ENCODE measurements around the gene AK9.
"Not testable (repeated sequence)": the region's sequence is repeated elsewhere in the genome, so short reads cannot be mapped to it uniquely, and the experiment has no call there.

AK9 gene

DNA sequence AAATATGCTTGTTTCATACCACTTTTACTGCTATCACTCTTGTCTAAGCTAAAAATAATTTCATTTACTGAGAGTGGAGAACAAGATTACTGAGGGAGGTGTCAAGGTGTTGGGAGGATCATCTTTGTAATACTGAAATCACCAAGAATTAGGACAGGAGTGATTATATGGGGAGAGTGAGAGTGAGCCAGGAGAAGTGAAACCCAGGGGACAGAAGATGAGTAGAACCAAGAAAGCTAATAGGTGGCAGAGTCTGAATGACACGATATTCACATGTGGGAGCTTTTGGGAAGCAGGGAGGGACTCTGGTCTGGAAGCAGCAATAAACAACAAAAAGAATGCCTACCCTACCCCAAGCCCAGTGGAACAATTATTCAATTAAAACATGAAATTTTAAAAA, 58.6 kb downstream of the AK9 start:
- Histone ChIP-seq H3K27ac (no peak overlapping the region), H3K4me3 (no peak overlapping the region)

- no peak overlapping the region for H3K4me3 ChIP-seq
- no peak overlapping the region for H3K27ac ChIP-seq
These were observed 59.6 kb downstream of the AK9 start for GRCh38 chr6:109631403-109631802.

DNA sequence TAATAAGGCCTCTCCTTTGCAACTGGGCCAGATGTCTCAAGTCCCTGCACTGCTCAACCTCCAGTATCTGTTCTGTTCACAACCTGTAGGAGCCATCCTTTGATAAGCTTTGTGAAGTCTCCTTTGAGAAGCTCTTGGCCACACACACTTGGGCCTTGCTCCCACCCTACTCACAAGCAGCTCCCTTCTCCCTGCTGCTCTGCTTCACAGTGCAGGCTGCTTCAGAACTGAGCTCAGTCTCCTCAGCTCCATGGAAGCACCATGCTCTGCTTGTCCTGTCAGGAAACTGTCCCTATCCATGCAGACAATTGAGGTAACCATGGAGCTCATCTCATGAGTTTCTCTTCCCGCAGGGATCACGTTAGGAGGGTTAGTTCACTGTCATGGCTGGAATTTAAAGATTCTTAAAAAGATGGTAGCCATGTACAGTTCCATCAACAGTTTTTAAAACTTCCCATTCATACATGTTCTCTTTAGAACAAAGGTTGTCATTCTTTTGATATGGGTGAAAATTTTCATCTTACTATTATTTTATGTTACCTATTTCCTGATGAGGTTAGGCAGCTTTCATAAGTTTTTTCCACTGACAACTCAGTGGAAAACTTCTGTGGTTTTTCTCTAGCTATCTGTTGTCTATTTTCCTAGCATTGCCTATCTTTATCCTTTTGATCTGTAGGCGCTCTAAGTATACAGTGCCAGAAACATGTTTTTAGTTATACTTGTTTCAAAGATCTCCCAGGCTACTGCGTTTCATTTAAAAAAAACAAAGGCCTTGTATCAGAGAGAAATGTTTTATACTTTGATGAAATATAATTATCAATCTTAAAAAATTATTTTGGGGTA, 62.6 kb downstream of the AK9 start:
- Histone ChIP-seq H3K4me3 (no peak overlapping the region), H3K27ac (no peak overlapping the region)

GRCh38 chr6:109626311-109626710, 64.7 kb downstream of the AK9 start:
- H3K4me3 ChIP-seq: no peak overlapping the region

GRCh38 chr6:109625199-109625598, 65.8 kb downstream of the AK9 start:
- Histone ChIP-seq H3K4me3 (no peak overlapping the region), H3K27ac (no peak overlapping the region)

More at GRCh38 chr6:109626311-109626710, 64.7 kb downstream of the AK9 start:
- no peak overlapping the region for H3K27ac ChIP-seq

DNA sequence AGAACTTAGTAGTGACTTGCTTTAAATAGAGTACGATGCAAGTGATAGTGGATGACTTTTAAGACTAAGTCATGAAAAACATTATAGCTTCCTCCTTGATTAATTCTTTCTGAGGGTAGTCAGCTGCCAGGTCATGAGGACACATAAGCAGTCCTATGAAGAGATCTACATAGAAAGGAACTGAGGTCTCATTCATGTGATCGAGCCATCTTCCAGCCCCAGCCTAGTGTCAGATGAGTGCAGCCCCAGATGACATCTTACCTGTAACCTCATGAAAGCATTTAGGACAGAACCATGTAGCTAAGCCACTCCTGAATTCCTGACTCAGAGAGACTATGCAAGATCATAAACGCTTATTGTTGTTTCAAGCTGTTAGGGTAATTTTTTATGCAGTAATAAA, 67.7 kb downstream of the AK9 start:
- Histone ChIP-seq H3K27ac (no peak overlapping the region), H3K4me3 (no peak overlapping the region)

GRCh38 chr6:109612268-109612667, 78.7 kb downstream of the AK9 start:
- no peak overlapping the region for H3K27ac ChIP-seq
- no peak overlapping the region for H3K4me3 ChIP-seq

DNA sequence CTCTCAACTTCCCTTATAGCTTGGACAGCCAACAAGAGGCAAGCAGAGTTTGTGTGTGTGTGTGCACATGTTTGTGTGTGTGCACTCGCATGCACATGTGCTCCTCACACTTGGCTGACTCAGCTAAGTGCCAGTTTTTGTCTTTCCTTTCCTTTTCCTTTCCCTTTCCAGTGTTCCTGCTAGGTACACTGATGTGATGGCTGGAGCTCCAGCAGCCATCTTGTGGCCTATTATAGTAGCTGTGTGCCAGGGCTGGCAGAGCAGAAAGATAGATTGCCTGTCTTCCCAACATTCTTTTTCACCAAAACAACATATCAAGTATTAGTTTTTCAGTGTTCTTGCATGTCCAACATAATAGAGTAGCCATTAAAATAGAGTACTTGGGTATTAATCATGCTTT, 79.5 kb downstream of the AK9 start:
- Histone ChIP-seq H3K4me3 (no peak overlapping the region), H3K27ac (no peak overlapping the region)

GRCh38 chr6:109610590-109610989, 80.4 kb downstream of the AK9 start:
- H3K4me3 ChIP-seq: no peak overlapping the region

DNA sequence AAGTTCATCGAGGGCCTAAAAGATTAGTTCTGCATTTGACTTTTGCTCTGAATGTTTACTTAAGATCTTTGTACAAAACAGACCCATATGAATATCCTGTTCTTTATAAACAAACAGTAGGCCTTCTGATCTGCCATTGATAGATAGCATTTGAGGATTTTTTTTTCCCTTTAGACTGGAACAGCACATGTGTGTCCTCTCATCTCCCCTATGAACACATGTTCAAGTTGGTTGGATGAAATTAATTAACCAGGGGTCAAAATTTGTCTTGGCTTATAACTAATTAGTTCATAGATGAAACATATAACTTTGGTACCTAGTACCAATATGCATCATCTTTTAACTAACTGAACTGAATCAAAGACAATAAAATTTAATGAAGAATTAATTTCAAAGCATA, 81.3 kb downstream of the AK9 start:
- Histone ChIP-seq H3K4me3 (no peak overlapping the region), H3K27ac (no peak overlapping the region)

More at GRCh38 chr6:109610590-109610989, 80.4 kb downstream of the AK9 start:
- no peak overlapping the region for H3K27ac ChIP-seq

DNA sequence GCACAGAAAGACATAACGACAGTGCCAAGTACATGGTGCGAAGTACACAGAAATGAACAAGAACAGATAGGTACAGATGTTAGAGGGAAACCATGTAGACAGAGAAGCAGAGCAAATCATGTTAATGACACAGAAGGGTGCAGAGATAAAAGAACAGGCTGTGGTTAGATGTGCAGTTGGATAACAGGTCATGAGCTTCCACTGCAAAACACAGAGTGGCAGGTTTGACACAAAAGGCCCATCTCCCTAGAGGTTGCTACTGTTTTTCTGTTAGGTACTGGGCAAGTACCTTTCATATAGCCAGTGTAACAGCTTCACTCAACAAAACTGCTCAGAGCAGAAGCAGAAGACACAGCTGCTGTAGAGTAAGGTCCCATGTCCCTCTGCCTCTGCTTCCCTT, 84.6 kb downstream of the AK9 start:
- no peak overlapping the region for H3K4me3 ChIP-seq
- H3K27ac ChIP-seq: no peak overlapping the region

- Histone ChIP-seq H3K4me3 (no peak overlapping the region), H3K27ac (no peak overlapping the region)
These were observed 95.0 kb downstream of the AK9 start for GRCh38 chr6:109595998-109596397.

- Histone ChIP-seq H3K27ac (no peak overlapping the region), H3K4me3 (no peak overlapping the region)
These were observed 110.5 kb downstream of the AK9 start for GRCh38 chr6:109580519-109580918.

DNA sequence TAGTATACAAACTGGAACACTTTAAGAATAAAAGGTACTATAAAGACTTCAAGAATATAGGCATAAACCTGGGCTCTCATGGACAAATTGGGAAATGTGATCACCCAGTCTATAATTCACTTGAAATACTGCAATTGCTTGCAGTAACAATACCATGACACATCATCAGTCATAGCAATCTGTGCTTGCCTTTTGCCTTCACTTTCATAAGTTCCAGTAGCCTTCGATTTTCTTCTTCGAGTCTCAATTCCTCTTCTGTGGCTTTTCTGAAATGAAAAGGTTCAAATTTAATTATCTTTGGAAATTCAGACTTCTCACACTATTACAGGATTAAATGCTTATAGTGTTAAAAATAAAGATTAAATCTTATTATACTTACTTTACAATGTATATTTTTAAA, 111.6 kb downstream of the AK9 start:
- Histone ChIP-seq H3K4me3 (no peak overlapping the region), H3K27ac (no peak overlapping the region)

- H3K4me3 ChIP-seq, H3K27ac ChIP-seq: not testable (repeated sequence)
These were observed 121.1 kb downstream of the AK9 start for GRCh38 chr6:109569901-109570300.

DNA sequence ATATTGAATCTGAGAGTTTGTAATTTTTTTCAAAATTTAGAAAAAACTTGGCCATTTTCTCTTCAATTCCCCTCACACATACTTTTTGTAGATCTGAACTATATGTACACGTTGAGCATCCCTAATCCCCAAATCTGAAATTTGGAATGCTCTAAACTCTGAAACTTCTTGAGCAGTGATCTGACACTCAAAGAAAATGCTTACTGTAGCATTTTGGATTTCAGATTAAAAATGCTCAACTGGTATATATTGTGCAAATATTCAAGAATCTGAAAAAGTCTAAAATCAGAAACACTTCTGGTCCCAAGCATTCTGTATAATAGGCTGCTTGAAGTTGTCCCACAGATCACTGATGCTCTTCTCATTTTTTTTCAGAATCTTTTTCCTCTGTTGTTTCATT, 129.2 kb downstream of the AK9 start:
- Histone ChIP-seq H3K27ac (no peak overlapping the region), H3K4me3 (no peak overlapping the region)

DNA sequence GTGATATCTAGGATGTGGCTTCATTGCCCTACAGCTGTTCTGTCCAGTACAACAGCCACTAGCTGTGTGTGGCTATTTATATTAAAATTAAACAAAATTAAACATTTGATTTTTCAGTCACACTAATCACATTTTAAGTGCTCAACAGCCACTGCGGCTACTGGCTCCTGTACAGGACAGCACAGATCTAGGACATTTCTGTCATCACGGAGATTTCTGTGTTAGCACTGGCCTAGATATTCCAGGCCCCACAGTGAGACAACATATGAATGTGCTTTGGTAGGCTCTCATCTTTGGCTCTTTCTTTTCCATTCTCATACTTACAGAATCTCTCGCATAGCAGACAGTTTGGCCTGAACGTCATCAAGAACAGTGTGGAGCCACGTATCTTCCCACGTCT, 159.6 kb downstream of the AK9 start:
- H3K4me3 ChIP-seq: no peak overlapping the region
- no peak overlapping the region for H3K27ac ChIP-seq

- H3K4me3 ChIP-seq: no peak overlapping the region
- H3K27ac ChIP-seq: no peak overlapping the region
These were observed 163.0 kb downstream of the AK9 start for GRCh38 chr6:109527989-109528388.

- H3K4me3 ChIP-seq: no peak overlapping the region
- no peak overlapping the region for H3K27ac ChIP-seq
These were observed 163.9 kb downstream of the AK9 start for GRCh38 chr6:109526905-109527628.

DNA sequence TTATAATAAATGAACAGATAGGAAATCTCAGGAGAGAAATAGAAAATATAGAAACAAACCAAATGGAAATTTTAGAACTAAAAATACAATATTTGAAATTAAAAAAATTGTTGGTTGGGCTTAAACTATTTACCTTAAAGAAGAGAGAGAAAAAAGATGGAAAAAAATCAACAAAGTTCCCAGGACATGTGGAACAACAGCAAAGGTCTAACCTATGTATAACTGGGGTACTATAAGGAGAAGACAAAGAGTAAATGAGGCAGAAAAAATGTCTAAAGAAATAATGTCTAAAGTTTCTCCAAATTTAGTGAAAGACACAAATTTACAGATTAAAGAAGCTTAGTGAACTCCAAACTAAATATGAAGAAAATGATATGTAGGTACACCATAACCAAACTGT, 166.9 kb downstream of the AK9 start:
- no peak overlapping the region for H3K27ac ChIP-seq
- no peak overlapping the region for H3K4me3 ChIP-seq

GRCh38 chr6:109523478-109523877, 167.5 kb downstream of the AK9 start:
- no peak overlapping the region for H3K27ac ChIP-seq
- no peak overlapping the region for H3K4me3 ChIP-seq

All from skin epidermis (tissue), 12 donors.